AG09319 (cell line): Measurements from ENCODE around the gene MED31.
"Not testable (repeated sequence)": the region's sequence is repeated elsewhere in the genome, so short reads cannot be mapped to it uniquely, and the experiment has no call there.

Experiments used
- DNase-seq: peaks from one replicate; pipeline ENCODE4 v3.0.0-alpha.2; 2010; ENCODE audit warnings: low read depth; ENCODE audit errors: extremely low read depth
- CTCF ChIP-seq: IDR thresholded peaks from 2 replicates; pipeline ENCODE4 v1.5.1; 2011; ENCODE audit warnings: low read depth, mild to moderate bottlenecking, inconsistent platforms, low read length, moderate library complexity

The MED31 gene

GRCh38 chr17:6660101-6660500 is 8.7 kb upstream of the MED31 start:
- no peak for DNase-seq
- TF ChIP-seq CTCF: no peak

DNA sequence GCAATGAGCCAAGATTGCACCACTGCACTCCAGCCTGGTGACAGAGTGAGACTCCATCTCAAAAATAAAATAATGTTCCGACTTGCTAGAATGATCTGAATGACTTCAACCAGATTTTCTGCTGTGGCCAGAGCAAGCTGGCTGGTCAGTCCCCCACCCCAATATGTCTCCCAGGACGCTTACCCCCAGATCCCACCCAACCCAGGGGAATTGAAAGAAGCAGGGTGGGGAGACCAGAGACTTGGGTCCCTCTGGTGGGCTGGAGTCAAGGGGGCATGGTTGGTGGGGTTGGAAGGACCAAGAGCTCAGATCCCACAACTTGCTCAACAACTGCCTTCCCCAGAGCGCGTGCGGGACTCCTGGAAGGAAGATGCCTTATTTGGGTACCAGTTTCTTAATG is 7.0 kb upstream of the MED31 start:
- not testable (repeated sequence) for DNase-seq

GRCh38 chr17:6657633-6658287 is 6.4 kb upstream of the MED31 start:
- no peak for TF ChIP-seq CTCF
- DNase-seq: no peak

DNA sequence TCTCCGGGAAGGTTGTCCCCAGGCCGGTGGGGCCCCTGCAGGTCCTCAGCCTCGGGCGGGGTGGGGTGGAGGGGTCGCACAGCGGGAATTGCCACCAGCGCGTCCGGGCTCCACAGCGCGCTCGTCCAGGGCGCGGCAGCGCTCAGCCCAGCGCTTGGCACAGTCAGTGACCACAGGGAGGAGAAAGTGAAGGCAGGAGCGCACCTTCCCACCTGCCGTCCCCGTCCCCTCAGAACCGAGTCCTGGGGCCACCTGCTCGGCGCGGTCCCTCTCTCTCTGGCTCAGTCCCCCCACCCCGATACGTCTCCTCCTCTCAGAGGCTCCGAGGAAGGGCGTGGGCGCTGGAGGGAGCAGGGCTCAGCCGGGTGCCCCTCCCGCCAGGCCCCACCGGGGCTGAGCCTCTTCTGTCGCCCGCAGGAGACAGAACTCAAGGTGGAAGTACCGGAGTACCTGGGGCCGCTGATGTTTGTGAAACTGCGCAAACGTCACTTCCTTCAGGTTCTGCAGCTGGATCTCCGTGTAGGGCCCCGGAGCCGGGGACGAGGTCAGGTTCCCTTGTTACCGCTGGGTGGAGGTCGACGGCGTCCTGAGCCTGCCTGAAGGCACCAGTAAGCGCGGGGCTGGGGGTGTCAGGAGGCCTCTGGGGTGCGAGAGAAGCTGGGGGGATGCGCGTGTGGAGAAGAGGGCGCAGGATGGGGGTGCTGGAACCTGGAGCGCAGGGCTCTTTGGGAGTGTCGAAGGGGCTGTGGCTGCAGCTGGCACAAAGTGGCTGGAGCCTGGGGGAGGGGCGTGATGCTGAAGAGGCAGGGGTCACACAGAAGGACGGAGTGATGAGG is 5.6 kb upstream of the MED31 start:
- DNase-seq: not testable (repeated sequence)

GRCh38 chr17:6655732-6656361 is 4.4 kb upstream of the MED31 start:
- not testable (repeated sequence) for DNase-seq

DNA sequence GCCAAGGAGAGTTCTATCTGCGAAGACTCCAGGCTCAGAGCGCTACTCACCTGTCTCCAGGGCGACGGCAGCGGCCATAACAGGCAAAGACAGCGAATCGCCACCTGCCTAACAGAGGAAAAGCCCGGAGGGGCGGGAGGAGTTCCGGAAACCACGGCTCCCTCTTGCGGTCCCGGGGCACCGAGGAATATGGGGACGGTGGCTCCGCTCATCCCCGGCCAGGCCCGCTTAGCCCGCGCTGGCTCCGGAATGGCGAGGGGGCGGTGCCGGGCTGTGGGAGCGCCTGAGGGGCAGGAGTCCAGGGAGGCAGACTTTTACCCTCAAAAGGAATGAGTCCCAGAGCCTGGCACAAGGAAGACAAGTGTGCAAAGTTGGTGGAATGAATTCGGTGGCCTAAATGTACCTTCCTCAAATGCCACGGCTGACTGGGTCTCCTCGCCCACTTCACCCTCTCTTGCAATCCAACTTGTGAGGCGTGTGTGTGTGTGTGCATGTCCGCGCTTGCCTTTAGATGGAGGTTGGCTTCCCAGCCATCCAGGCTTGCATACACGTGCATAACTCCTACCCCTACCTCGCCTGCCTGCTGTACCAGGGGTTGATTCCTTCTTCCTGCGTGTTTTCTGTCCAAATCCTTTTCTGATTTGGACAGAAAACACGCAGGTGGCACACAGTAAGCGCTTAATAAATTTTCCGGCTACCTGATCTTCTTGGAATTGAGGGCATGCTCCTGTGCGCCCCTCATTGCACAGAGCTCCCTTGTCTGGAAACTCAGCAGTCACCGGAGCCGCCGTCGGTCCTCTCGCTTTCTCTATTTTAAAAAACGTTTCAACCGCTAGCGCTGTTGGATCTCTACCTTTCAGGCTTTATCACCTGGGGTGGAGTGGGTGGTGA is 3.7 kb upstream of the MED31 start:
- DNase-seq: no peak

DNA sequence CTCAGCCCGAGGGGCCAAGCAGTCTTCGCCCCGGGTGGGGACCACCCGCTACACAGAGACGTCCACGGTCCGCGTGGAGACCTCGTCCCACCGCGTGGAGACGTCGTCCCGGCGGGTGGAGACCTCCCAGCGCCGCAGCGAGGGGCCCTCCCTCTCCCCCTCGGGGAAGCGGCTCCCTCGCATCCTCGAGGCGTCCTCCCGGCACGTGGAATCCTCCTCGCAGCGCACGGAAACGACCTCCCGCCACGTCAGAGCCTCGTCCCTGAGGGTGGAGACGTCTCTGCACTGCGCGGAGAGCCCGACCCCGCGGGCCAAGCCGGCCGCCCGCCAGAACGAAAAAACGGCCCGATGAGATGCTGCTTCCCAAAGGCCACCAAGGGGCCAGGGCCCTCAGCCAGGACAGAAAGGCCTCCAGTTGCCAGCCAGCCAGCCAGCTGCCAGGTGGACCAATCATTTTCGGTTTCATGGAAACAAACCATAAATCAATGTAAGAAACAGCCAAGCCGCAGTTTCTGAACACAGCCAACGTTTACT is 581 bp upstream of the MED31 start:
- no peak for DNase-seq
- no peak for TF ChIP-seq CTCF

More for the DNA sequence above, 3.7 kb upstream of the MED31 start:
- TF ChIP-seq CTCF: peak; percentile 5; the same call in 1 of the 2 replicates

GRCh38 chr17:6648181-6648580 is 3.2 kb downstream of the MED31 start:
- TF ChIP-seq CTCF: no peak; the same call in 1 of the 2 replicates
- DNase-seq: no peak
